Liver (tissue), 3 donors: Measurements from ENCODE around the gene CKM.

ENCODE experiments used
- EGR1 ChIP-seq, 2 donors: IDR thresholded peaks; 2 replicates each; pipeline ENCODE4 v1.6.1; 2016 to 2018; ENCODE audit warnings: antibody characterized with exemption in 2 of 2, low read depth in 2 of 2
- GABPA ChIP-seq, 2 donors: IDR thresholded peaks in 1 of 2; conservative IDR thresholded peaks in 1 of 2; 2 replicates each; pipeline ENCODE4 v1.6.1; 2016; ENCODE audit warnings: antibody characterized with exemption in 2 of 2, mild to moderate bottlenecking in 1 of 2, moderate library complexity in 1 of 2
- HNF4G ChIP-seq: IDR thresholded peaks from 2 replicates; pipeline ENCODE4 v1.6.1; 2016; ENCODE audit warnings: antibody characterized with exemption
- RAD21 ChIP-seq, 2 donors: IDR thresholded peaks; 2 replicates each; pipeline ENCODE4 v1.6.1; 2016; ENCODE audit warnings: antibody characterized with exemption in 2 of 2, mild to moderate bottlenecking in 2 of 2
- TAF1 ChIP-seq: conservative IDR thresholded peaks from 2 replicates; pipeline ENCODE4 v1.6.1; 2016; ENCODE audit warnings: antibody characterized with exemption, mild to moderate bottlenecking
- YY1 ChIP-seq: IDR thresholded peaks from 2 replicates; pipeline ENCODE4 v1.6.1; 2016; ENCODE audit warnings: antibody characterized with exemption, mild to moderate bottlenecking
- TF ChIP-seq, protein P1 (sequence below): fragments of 150-350 bp; IDR thresholded peaks from 2 replicates; pipeline ENCODE4 v1.5.1; 2017; ENCODE audit warnings: improper control_type of control experiment, low read depth, low read length; ENCODE audit not compliant: missing input control
- TF ChIP-seq, protein P2 (sequence below): IDR thresholded peaks from 2 replicates; pipeline ENCODE4 v1.6.1; 2016; ENCODE audit warnings: antibody characterized with exemption
- TF ChIP-seq, protein P3 (sequence below): IDR thresholded peaks from 2 replicates; pipeline ENCODE4 v1.6.1; 2016; ENCODE audit warnings: antibody characterized with exemption
- TF ChIP-seq, protein P4 (sequence below): IDR thresholded peaks from 2 replicates; pipeline ENCODE4 v1.6.1; 2016; ENCODE audit warnings: antibody characterized with exemption, mild to moderate bottlenecking
- donor health status: healthy.
- donor health status: healthy.

DNA sequence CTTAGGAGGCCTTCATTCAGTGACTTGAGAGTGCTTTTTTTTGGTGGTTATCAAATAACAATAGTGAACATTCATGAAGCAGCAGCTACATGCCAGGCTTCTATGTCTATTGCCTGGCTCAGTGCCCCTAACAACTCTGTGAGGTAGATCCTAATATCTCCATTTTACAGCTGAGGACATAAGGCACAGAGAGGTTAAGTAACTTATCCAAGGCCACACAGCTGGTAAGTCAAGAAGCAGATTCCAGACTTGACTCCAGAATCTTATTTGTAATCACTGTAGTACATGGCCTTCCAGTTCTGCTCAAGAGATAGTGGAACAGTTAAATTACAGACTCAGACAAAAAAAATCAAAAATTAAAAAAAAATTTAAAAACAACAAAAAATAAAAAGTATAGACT lies 26.8 kb downstream of the CKM start:
- TF ChIP-seq, protein P1, sequence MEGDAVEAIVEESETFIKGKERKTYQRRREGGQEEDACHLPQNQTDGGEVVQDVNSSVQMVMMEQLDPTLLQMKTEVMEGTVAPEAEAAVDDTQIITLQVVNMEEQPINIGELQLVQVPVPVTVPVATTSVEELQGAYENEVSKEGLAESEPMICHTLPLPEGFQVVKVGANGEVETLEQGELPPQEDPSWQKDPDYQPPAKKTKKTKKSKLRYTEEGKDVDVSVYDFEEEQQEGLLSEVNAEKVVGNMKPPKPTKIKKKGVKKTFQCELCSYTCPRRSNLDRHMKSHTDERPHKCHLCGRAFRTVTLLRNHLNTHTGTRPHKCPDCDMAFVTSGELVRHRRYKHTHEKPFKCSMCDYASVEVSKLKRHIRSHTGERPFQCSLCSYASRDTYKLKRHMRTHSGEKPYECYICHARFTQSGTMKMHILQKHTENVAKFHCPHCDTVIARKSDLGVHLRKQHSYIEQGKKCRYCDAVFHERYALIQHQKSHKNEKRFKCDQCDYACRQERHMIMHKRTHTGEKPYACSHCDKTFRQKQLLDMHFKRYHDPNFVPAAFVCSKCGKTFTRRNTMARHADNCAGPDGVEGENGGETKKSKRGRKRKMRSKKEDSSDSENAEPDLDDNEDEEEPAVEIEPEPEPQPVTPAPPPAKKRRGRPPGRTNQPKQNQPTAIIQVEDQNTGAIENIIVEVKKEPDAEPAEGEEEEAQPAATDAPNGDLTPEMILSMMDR = no peak
- TF ChIP-seq, protein P2, sequence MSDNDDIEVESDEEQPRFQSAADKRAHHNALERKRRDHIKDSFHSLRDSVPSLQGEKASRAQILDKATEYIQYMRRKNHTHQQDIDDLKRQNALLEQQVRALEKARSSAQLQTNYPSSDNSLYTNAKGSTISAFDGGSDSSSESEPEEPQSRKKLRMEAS = no peak
- TF ChIP-seq YY1 = no peak
- TF ChIP-seq TAF1 = no peak
- no peak for TF ChIP-seq RAD21 (IDR thresholded peaks at IDR 0.05)
- TF ChIP-seq, protein P3, sequence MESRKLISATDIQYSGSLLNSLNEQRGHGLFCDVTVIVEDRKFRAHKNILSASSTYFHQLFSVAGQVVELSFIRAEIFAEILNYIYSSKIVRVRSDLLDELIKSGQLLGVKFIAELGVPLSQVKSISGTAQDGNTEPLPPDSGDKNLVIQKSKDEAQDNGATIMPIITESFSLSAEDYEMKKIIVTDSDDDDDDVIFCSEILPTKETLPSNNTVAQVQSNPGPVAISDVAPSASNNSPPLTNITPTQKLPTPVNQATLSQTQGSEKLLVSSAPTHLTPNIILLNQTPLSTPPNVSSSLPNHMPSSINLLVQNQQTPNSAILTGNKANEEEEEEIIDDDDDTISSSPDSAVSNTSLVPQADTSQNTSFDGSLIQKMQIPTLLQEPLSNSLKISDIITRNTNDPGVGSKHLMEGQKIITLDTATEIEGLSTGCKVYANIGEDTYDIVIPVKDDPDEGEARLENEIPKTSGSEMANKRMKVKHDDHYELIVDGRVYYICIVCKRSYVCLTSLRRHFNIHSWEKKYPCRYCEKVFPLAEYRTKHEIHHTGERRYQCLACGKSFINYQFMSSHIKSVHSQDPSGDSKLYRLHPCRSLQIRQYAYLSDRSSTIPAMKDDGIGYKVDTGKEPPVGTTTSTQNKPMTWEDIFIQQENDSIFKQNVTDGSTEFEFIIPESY = no peak
- no peak for TF ChIP-seq HNF4G
- no peak for TF ChIP-seq GABPA (IDR thresholded peaks at IDR 0.05 in 1 of 2, conservative IDR thresholded peaks at IDR 0.05 in 1 of 2)
- TF ChIP-seq EGR1 (IDR thresholded peaks at IDR 0.05; ENCODE audit: low read depth in 2 of 2) = no peak
- TF ChIP-seq, protein P4, sequence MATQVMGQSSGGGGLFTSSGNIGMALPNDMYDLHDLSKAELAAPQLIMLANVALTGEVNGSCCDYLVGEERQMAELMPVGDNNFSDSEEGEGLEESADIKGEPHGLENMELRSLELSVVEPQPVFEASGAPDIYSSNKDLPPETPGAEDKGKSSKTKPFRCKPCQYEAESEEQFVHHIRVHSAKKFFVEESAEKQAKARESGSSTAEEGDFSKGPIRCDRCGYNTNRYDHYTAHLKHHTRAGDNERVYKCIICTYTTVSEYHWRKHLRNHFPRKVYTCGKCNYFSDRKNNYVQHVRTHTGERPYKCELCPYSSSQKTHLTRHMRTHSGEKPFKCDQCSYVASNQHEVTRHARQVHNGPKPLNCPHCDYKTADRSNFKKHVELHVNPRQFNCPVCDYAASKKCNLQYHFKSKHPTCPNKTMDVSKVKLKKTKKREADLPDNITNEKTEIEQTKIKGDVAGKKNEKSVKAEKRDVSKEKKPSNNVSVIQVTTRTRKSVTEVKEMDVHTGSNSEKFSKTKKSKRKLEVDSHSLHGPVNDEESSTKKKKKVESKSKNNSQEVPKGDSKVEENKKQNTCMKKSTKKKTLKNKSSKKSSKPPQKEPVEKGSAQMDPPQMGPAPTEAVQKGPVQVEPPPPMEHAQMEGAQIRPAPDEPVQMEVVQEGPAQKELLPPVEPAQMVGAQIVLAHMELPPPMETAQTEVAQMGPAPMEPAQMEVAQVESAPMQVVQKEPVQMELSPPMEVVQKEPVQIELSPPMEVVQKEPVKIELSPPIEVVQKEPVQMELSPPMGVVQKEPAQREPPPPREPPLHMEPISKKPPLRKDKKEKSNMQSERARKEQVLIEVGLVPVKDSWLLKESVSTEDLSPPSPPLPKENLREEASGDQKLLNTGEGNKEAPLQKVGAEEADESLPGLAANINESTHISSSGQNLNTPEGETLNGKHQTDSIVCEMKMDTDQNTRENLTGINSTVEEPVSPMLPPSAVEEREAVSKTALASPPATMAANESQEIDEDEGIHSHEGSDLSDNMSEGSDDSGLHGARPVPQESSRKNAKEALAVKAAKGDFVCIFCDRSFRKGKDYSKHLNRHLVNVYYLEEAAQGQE = no peak
